Activated gamma-delta T cell treated with anti-CD3 and anti-CD28 coated beads, Interleukin-2, amount 50 U/mL, for 16 hours (primary cell): Measurements from ENCODE around the gene ELANE.

Source experiments
- DNase-seq: peaks from one replicate; pipeline ENCODE4 v3.0.0-alpha.2; 2020; ENCODE audit warnings: low read depth

Gene ELANE

GRCh38 chr19:852136-853013 is at the start of gene ELANE:
Gene ELANE, plus strand, starts transcription at chr19:852303. Its CDS starts 26 bp downstream, at chr19:852329.
- DNase-seq: no peak

- no peak for DNase-seq
These were observed 49.5 kb upstream of the ELANE start for GRCh38 chr19:802498-803098.

- no peak for DNase-seq
These were observed 49.0 kb upstream of the ELANE start for GRCh38 chr19:803099-803561.

- no peak for DNase-seq
These were observed 48.3 kb upstream of the ELANE start for GRCh38 chr19:803686-804418.

- no peak for DNase-seq
These were observed 47.5 kb upstream of the ELANE start for GRCh38 chr19:804419-805165.

- no peak for DNase-seq
These were observed 46.9 kb upstream of the ELANE start for GRCh38 chr19:805166-805551.

- DNase-seq: no peak
These were observed 46.2 kb upstream of the ELANE start for GRCh38 chr19:805600-806550.

- DNase-seq: no peak
These were observed 45.2 kb upstream of the ELANE start for GRCh38 chr19:806815-807421.

- DNase-seq: no peak
These were observed 44.3 kb upstream of the ELANE start for GRCh38 chr19:807627-808422.

- DNase-seq: no peak
These were observed 43.7 kb upstream of the ELANE start for GRCh38 chr19:808423-808775.

GRCh38 chr19:810077-810855 is 41.8 kb upstream of the ELANE start:
- DNase-seq: no peak

- DNase-seq: no peak
These were observed 41.1 kb upstream of the ELANE start for GRCh38 chr19:810883-811489.

GRCh38 chr19:811506-812048 is 40.5 kb upstream of the ELANE start:
- DNase-seq: no peak

GRCh38 chr19:812049-812746 is 39.9 kb upstream of the ELANE start:
- DNase-seq: no peak

- DNase-seq: no peak
These were observed 39.3 kb upstream of the ELANE start for GRCh38 chr19:812747-813218.

GRCh38 chr19:813219-814151 is 38.6 kb upstream of the ELANE start:
- DNase-seq: no peak
